Measurements from ENCODE around the gene CLEC9A.

The CLEC9A gene

DNA sequence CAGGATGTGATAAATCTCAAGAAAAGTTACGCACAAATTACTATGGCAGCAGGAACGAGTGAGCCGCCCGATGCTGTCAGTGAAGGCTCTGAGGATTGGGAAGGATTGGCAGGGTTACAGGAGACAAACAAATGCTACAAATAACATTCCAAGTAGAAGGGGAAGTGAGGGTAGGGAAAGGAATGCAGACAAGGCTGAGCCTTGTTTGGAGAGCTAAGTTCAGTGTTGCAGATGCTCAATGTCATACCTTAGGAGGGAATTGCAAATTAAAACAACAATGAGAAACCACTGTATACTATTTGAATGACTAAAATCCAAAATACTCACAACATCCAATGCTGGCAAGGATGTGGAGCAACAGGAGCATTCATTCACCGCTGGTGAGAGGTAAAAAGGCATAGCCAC, 1.3 kb downstream of the CLEC9A start:
- H3K36me3 Mint-ChIP-seq (ENCODE audit: low read depth) = no peaks in the 10 kb centered on the region
- no peaks in the 10 kb centered on the region for H3K4me1 Mint-ChIP-seq (ENCODE audit: low read depth)
- peaks cover 24% of the 10 kb centered on the region for H3K27me3 Mint-ChIP-seq (ENCODE audit: low read depth)

DNA sequence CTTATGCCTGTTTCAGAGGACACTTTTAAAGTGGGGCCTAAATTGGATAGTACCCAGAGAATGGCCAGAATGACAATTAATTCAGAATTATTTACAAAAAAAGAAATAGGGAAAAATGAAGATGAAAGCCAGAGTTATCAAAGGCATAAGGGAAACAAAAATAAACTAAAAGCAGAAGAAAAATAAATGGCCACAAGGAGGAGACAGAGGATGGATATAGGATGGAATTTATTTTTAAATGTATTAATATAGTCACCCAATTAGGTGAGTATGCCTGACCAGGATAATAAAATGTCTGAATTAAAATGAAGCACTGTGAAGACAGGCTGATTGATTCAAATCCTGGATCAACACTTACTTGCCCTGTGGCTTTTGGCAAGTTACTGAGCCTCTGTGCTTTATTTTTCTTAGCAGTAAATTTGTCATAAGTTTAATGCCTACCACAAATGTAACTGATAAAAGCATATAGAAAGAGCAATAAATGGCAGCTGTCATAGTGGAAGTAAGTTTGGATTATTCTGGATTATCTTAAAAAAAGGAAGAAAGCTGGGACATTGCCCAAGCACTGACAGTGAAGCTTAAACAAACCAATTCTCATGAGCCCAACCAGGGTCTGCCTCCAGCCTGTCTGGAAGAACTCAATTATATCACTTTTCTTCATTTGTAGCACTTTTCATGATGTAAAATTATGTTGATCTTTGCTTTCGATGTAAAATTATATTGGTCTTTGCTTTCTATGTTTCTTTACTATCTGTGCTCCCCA, 3.5 kb downstream of the CLEC9A start:
- H3K27me3 Mint-ChIP-seq (ENCODE audit: low read depth) = peaks cover 23% of the 10 kb centered on the region
- no peaks in the 10 kb centered on the region for H3K4me1 Mint-ChIP-seq (ENCODE audit: low read depth)
- no peaks in the 10 kb centered on the region for H3K9me3 Mint-ChIP-seq
- no peak overlapping the region for H3K27ac Mint-ChIP-seq
- no peak overlapping the region for H3K4me3 Mint-ChIP-seq
- H3K36me3 Mint-ChIP-seq (ENCODE audit: low read depth) = no peaks in the 10 kb centered on the region

More for the DNA sequence above, 1.3 kb downstream of the CLEC9A start:
- Mint-ChIP-seq H3K4me3 (no peak overlapping the region), H3K9me3 (no peaks in the 10 kb centered on the region), H3K27ac (no peak overlapping the region)

DNA sequence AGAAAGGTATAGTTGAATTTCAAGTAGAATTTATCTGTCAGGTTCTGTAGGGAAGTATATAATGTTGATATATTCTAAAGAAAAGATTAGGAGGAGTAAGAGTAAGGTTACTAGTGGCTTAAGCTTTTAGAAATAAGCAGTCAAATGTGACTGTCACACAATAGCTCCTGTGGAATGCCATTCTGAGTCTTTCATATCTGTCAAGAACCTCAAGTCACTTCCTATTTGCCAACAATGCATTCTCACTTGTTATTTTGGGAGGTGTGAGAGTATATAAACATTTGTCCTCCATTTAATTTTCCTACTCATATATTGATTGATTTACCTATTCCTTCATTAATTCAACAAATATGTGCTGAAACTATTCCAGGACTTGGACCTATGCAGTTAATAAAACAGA, 11.7 kb downstream of the CLEC9A start:
- Mint-ChIP-seq H3K4me1 (ENCODE audit: low read depth) (no peaks in the 10 kb centered on the region), H3K27me3 (ENCODE audit: low read depth) (peaks cover 49% of the 10 kb centered on the region), H3K27ac (no peak overlapping the region), H3K36me3 (ENCODE audit: low read depth) (no peaks in the 10 kb centered on the region), H3K9me3 (no peaks in the 10 kb centered on the region), H3K4me3 (no peak overlapping the region)

DNA sequence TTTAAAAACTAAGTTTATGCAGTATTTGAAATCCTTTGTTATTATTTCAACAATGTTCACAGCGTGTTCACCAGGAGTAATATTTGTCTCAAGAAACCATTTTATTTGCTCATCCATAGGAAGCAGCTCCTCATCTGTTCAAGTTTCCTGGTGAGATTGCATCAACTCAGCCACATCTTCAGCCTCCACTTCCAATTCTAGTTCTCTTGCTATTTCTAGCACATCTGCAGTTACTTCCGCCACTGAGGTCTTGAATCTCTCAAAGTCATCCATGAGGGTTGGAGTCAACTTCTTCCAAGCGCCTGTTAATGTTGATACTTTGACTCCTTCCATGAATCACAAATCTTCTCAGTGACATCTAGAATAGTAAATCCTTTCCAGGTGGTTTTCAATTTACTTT, 18.0 kb downstream of the CLEC9A start:
- H3K4me3 Mint-ChIP-seq = no peak overlapping the region
- no peaks in the 10 kb centered on the region for H3K36me3 Mint-ChIP-seq (ENCODE audit: low read depth)
- no peak overlapping the region for H3K27ac Mint-ChIP-seq
- H3K27me3 Mint-ChIP-seq (ENCODE audit: low read depth) = peaks cover 34% of the 10 kb centered on the region
- peaks cover 10% of the 10 kb centered on the region for H3K4me1 Mint-ChIP-seq (ENCODE audit: low read depth)
- no peaks in the 10 kb centered on the region for H3K9me3 Mint-ChIP-seq

DNA sequence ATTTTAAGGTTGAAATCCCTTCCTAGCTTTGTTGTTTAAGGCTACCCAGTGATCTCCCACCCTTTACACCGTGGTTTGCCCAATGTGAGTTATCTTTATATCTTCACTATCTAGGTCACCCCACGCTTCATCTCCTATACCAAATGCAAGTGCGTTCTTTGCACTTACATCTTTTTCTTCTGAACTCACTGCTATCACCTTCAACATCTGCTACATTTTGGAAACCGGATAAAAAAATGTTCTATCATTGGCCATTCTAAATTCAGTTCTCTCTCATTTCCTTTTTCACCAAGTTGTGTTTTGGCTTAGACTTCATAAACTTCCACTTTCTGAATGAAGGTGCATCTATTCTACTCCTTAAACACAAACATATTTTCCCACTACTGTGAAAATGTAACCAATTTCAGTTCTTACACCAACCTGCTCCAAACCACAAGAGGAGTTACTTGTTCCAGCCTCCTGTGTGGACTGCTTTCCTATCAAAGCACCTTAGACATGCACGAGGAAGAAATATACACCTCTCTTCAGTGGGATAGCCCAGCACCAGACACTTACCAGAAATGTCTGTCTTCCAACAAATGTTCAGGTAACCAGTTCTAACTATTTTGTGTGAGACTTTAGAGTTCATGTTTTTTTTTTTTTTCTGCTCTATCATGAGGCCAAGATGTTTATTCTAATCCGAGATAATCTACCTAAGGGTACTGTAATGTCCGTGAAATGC, 21.9 kb downstream of the CLEC9A start:
- Mint-ChIP-seq H3K4me3 (no peak overlapping the region), H3K27me3 (ENCODE audit: low read depth) (peaks cover 32% of the 10 kb centered on the region), H3K27ac (no peak overlapping the region), H3K9me3 (no peaks in the 10 kb centered on the region), H3K36me3 (ENCODE audit: low read depth) (no peaks in the 10 kb centered on the region), H3K4me1 (ENCODE audit: low read depth) (peaks cover 10% of the 10 kb centered on the region)

DNA sequence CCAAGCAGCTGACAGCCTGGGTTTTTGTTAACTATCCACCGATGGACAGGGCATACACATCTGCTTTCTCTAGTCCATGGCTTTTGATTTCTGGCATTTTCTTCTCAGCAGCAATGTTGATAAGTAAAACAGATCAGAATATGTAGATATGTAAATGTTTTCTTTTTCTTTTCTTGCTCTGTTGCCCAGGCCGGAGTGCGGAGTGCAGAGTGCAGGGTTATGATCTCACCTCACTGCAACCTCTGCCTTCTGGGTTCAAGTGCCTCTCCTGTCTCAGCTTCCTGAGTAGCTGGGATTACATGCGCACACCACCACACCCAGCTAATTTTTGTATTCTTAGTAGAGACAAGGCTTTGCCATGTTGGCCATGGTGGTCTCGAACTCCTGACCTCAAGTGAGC, 27.9 kb downstream of the CLEC9A start:
- Mint-ChIP-seq H3K36me3 (ENCODE audit: low read depth) (no peaks in the 10 kb centered on the region), H3K9me3 (no peaks in the 10 kb centered on the region), H3K27me3 (ENCODE audit: low read depth) (peaks cover 38% of the 10 kb centered on the region), H3K4me1 (ENCODE audit: low read depth) (no peaks in the 10 kb centered on the region), H3K4me3 (no peak overlapping the region), H3K27ac (no peak overlapping the region)

DNA sequence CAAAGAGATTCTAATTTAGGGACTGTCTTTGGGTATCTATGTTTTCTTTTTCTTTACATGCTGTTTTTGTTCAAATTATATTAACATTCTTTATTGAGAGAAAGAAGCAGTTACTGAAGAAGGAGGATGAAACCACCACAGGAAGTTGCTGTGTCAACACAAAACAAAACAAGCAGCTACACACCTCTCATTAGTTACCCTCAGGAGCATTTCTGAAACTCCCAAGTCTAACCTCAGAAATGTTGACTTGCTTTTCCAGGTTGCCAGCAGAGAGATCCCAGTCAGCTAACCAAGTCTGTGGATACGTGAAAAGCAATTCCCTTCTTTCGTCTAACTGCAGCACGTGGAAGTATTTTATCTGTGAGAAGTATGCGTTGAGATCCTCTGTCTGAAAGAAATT, 34.8 kb downstream of the CLEC9A start:
- H3K27ac Mint-ChIP-seq = no peak overlapping the region
- peaks cover 55% of the 10 kb centered on the region for H3K27me3 Mint-ChIP-seq (ENCODE audit: low read depth)
- H3K4me1 Mint-ChIP-seq (ENCODE audit: low read depth) = peaks cover 11% of the 10 kb centered on the region
- no peak overlapping the region for H3K4me3 Mint-ChIP-seq
- H3K36me3 Mint-ChIP-seq (ENCODE audit: low read depth) = no peaks in the 10 kb centered on the region
- no peaks in the 10 kb centered on the region for H3K9me3 Mint-ChIP-seq

DNA sequence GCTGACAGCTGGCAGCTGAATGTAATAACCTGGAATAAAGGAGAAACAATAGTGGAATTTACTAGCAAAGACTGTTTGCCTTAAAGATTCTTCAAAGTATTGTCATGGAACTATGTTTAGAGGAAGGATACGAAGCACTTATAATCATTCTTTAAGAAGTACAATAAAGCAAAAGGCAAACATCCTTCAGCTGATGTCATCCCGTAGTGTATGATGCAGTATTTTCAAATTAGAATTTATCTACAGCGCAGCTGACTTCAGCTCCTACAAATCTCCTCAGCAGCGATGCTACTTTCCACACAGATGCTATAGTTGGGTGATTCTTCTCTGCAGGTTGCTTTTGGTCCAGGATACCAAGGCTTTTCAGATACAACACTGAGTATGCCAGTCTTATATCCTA, 36.8 kb downstream of the CLEC9A start:
- H3K9me3 Mint-ChIP-seq = no peaks in the 10 kb centered on the region
- H3K27me3 Mint-ChIP-seq (ENCODE audit: low read depth) = peaks cover 59% of the 10 kb centered on the region
- no peaks in the 10 kb centered on the region for H3K36me3 Mint-ChIP-seq (ENCODE audit: low read depth)
- no peak overlapping the region for H3K4me3 Mint-ChIP-seq
- H3K27ac Mint-ChIP-seq = no peak overlapping the region
- peaks cover 11% of the 10 kb centered on the region for H3K4me1 Mint-ChIP-seq (ENCODE audit: low read depth)

DNA sequence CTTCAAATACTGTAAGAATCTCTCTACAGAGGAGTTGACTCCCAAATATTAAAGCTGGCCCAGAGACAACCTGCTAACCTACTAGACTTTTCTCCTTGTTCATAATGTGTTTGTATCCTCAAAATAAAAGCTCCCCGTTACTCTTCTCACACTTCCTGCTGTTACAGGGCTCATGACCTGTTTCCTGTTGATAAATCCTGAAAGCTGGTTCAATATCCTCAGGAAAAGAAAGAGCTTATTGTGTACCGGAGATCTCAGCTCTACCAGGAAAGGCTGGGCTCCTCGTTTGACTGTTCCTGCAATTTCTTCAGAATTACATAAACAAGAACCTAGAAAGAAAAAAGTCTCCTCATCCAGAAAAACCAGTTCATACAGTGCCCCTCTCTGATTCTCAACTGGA, 37.5 kb downstream of the CLEC9A start:
- Mint-ChIP-seq H3K27me3 (ENCODE audit: low read depth) (peaks cover 62% of the 10 kb centered on the region), H3K4me3 (no peak overlapping the region), H3K9me3 (no peaks in the 10 kb centered on the region), H3K27ac (no peak overlapping the region), H3K4me1 (ENCODE audit: low read depth) (peaks cover 11% of the 10 kb centered on the region), H3K36me3 (ENCODE audit: low read depth) (no peaks in the 10 kb centered on the region)

DNA sequence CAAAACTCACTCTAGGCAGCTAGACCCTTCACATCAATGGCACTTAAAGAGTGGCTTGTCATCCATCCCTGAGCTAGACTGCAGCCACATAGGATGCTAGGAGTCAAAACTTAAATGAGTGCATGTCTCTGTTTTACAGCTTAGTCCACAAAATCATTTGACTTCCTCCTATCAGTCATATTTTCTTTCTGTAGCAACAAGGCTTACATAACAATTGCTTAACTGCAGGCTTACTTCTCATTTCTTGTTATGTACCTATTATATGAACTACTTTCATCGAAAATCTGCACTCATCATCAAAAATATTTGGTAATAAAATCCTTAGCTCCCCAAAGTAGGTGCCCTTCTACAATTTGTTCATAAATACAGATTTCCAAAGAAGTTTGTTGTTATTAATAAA, 38.2 kb downstream of the CLEC9A start:
- Mint-ChIP-seq H3K27me3 (ENCODE audit: low read depth) (peaks cover 65% of the 10 kb centered on the region), H3K4me1 (ENCODE audit: low read depth) (peaks cover 11% of the 10 kb centered on the region), H3K27ac (no peak overlapping the region), H3K9me3 (no peaks in the 10 kb centered on the region), H3K4me3 (no peak overlapping the region), H3K36me3 (ENCODE audit: low read depth) (no peaks in the 10 kb centered on the region)

DNA sequence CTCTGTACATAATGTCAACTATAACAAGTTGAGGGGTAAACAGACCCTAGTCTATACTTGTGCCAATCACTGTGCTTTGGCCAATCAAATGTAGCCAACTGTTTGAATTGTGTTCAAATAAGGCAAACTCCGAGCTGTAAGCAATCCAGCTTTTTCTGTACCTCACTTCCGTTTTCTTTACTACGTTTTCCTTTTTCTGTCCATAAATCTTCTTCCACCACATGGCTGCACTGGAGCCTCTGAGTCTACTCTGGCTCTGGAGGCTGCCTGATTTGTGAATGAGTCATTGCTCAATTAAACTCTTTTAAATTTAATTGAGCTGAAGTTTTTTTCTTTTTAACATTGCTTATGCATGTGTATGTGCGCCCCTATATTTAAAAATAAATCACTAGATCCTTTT, 38.6 kb downstream of the CLEC9A start:
- Mint-ChIP-seq H3K9me3 (no peaks in the 10 kb centered on the region), H3K27me3 (ENCODE audit: low read depth) (peaks cover 66% of the 10 kb centered on the region), H3K4me3 (no peak overlapping the region), H3K36me3 (ENCODE audit: low read depth) (no peaks in the 10 kb centered on the region), H3K27ac (no peak overlapping the region), H3K4me1 (ENCODE audit: low read depth) (peaks cover 11% of the 10 kb centered on the region)

DNA sequence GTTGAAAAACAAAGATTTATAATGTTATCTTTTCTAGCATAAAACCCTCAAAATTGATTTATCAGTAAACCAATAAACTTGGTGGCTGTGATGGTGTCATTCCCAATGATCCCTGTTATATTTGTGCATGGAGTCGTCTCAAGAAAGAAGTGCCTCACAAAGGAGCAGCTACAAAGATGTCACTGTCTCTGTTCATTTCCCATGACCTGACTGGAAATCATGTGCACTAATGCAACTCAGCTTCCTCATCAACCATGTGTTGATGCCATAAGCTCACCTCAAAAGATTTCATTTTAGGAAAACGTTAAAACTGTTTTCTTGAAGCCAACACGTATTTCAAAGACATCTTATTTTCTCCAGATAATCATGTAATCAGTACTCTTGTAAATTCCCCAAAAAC, 39.5 kb downstream of the CLEC9A start:
- Mint-ChIP-seq H3K27me3 (ENCODE audit: low read depth) (peaks cover 64% of the 10 kb centered on the region), H3K27ac (no peak overlapping the region), H3K4me1 (ENCODE audit: low read depth) (peaks cover 6% of the 10 kb centered on the region)

DNA sequence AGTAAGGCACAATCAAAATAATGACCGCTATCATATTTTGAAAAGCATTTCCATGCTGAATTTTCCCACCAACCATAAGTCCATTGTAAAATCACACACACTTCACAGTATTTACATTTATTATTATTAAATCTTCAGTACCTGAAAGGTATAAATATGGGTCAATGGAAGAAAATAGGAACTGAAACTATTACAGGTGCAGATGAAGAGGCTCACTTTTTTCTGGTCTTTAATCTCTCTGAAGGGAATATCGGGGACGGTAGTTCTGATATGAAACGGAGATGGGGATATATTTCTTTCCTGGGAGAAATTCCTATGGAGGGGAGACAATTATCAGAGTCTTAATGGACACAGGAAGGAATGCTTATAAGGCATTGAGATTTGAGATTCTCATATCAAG, 39.9 kb downstream of the CLEC9A start:
- Mint-ChIP-seq H3K4me3 (no peak overlapping the region), H3K9me3 (no peaks in the 10 kb centered on the region), H3K36me3 (ENCODE audit: low read depth) (no peaks in the 10 kb centered on the region), H3K27ac (no peak overlapping the region), H3K4me1 (ENCODE audit: low read depth) (peaks cover 3% of the 10 kb centered on the region), H3K27me3 (ENCODE audit: low read depth) (peaks cover 67% of the 10 kb centered on the region)

More for the DNA sequence above, 39.5 kb downstream of the CLEC9A start:
- Mint-ChIP-seq H3K9me3 (no peaks in the 10 kb centered on the region), H3K36me3 (ENCODE audit: low read depth) (no peaks in the 10 kb centered on the region), H3K4me3 (no peak overlapping the region)

DNA sequence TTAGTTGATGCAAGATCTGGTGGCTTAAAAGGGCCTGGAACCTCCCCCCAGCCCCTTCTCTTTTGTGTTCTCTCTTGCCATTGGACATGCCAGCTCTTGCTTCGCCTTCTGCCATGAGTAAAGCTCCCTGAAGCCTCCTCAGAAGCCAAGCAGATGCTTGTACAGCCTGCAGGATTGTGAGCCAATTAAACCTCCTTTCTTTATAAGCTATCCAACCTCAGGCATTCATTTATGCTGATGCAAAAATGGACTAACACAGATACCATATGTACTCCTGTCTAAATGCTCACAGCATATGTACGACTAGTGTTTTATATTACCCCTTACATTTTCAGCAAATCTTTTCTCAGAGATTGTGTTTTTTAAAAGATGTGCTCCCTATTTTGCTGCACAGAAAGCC, 41.6 kb downstream of the CLEC9A start:
- H3K36me3 Mint-ChIP-seq (ENCODE audit: low read depth) = no peaks in the 10 kb centered on the region
- H3K4me1 Mint-ChIP-seq (ENCODE audit: low read depth) = no peaks in the 10 kb centered on the region
- H3K9me3 Mint-ChIP-seq = no peaks in the 10 kb centered on the region
- H3K27me3 Mint-ChIP-seq (ENCODE audit: low read depth) = peaks cover 66% of the 10 kb centered on the region
- H3K27ac Mint-ChIP-seq = no peak overlapping the region
- no peak overlapping the region for H3K4me3 Mint-ChIP-seq

DNA sequence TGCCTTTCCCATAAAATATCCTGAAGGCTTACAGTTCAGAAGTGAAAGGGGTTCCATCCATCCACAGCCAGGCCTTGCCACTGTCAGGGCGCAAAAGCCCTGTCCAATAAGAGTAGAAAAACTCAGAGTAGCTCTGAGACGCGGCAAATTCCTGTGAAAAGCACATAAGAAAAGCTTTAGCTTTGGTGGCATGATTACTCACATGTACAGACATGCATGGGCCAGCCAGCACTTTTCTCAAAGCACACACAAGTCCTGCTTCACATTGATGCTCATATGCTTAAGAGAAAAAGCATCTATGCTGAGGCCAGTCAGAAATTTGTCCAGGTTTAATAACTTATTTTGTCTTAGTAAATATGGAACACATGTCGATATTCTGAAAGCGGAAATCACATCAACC, 42.8 kb downstream of the CLEC9A start:
- Mint-ChIP-seq H3K36me3 (ENCODE audit: low read depth) (no peaks in the 10 kb centered on the region), H3K9me3 (no peaks in the 10 kb centered on the region), H3K27me3 (ENCODE audit: low read depth) (peaks cover 62% of the 10 kb centered on the region), H3K27ac (no peak overlapping the region), H3K4me3 (no peak overlapping the region), H3K4me1 (ENCODE audit: low read depth) (no peaks in the 10 kb centered on the region)
